ENCODE data around the gene PLD1.
"Not testable (repeated sequence)": the region's sequence is repeated elsewhere in the genome, so short reads cannot be mapped to it uniquely, and the experiment has no call there.

Gene PLD1

DNA sequence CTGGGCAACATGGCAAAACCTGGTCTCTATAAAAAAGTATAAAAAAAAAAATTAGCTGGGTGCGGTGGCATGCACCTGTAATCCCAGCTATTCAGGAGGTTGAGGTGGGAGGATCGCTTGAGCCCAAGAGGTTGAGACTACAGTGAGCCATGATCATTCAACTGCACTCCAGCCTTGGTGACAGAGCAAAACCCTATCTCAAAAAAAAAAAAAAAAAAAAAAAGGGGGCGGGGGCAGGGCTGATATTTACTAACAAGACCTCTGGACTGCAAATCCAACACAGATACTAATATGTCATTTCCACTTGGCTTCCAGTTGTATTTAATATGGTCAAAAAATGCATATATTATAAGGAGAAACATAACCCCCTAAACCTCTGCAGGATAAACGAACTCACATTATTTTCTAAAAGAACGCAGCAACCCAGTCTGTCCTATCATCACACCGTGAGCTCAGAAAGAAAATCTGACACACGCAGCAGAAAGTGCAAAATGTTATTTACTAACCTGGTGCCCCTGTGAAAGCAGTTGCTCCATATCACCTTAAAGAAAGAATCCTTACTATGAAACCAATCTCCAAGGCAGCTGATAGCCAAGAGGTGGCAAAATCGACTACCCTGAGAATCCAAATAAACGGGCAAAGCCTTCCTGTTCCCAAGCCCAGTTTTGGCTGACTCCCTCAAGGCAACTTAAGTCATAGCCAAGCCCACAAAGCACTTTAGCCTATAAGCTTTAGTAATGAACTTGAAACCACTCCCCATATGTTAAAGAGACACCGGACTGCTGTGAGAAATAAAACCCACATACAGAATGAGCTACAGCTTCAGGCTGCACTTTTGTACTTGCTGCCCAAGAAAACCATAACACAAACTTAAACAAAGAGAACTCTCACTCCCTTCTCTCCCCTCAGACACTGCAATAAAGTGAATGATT, 39.3 kb downstream of the PLD1 start:
- DNase-seq = no peak

DNA sequence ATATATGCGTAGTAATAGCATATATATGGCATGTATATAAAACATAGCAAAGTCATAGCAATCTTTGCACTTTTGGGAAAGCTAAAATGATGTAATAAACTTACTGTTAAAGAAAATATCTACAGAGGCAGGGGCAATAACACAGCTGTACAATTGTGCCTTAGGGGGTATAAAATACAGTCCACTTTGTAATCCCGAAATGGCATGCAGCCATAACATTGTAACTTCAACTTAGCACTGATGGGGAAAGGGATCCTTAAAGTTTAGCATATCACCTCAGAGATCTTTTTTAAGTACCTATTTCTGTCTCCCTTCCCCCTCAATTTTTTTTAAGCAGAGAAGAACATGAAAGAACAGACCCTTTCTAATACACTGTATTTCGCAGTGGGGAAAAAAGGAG, 40.8 kb downstream of the PLD1 start:
- DNase-seq = no peak

DNA sequence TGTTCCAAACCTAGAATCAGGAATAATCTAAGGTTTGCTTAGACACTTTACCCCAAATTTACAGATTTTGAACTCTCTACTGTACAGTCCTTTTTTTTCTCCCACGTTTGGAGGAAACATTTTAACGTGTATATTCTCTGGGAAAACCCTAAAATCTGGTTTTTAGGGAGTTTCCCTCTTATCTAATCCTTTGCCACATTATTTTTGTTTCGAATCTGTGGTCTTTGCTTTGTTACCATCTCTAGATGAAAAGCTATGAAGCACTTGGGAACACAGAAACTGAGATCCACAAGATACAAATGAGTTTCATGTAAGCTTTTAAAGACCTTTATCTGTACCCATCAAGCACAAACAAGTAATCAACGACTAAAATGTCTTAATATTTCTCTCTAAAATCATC, 41.3 kb downstream of the PLD1 start:
- no peak for DNase-seq

DNA sequence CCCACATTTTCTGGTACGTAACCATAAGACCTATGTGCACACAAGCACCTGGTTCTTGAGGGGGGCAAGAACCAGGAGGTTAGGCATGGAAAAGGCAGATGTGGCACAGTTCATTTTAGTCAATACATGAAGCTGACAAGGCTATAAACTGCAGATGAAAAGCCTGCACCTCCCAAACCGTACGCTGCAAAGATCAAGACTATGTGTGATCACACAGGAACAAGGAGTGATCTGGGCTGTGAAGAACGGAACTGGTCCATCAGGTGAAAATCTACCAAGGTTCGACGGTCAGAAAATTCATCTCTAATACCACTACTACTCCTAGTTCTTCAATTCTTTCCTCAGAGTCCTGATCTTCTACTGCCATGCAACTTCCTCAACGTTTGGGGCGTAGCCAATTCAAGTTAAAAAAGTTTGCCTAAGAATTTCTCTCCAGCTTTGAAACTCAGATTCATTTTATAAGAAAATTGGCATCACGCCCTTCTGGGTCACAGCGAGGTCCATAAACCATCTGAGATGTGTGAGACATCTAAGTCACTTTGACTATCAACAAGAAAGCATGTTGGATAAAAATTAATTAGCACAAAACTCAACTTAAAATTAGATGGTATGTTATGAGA, 41.9 kb downstream of the PLD1 start:
- no peak for DNase-seq

DNA sequence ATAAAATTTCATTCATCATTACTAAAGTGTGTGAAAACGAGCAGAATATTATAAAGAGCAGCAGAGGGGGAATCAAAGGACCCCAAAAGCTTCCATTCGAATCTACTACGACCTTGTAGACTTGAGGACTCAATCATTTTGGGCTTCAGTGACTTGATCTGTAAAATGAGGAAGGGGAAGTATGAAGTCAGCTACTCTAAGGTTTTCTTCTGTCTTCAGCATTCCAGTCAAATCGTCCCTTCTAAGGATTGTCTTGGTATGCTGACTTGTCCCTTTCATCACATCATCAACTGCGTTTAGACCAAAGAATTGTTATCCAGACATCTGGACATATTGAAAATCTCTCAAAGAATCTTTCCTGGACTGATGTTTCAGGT, 44.8 kb downstream of the PLD1 start:
- DNase-seq = no peak

DNA sequence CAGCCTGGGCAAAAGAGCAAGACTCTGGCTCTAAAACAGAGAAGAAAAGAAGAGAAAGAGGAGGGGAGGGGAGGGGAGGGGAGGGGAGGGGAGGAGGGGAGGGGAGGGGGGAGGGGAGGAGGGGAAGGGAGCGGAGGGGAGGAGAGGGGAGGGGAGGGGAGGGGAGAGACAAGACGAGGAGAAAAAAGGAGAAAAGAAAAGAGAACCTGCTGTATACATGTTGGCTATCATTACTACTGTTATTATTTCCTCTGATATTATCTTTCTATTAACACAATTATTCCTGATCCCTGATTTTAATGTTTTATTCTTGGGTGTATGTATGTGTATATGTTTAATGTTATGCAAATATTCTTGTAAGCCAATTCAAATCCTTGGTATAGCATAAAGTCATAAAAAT, 46.9 kb downstream of the PLD1 start:
- no peak for DNase-seq

DNA sequence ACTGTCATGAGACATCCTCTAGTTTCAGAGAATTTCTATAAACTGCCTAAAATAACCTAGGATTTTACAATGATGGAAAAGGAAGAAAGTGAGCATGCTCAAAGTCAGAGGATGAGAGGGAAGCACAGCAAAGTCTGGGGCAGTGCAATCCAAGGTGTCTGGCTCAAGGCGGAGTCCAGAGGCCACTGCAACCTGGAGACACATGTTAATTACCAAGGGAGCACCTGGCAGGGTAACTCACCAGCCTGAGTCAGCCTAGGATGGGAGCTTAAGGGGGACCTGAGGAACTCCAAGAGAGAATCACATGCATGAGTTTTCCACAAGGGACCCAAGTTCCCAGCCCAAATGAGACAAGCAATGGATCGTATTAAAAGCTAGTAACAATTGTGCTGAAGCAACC, 49.8 kb downstream of the PLD1 start:
- DNase-seq = no peak

DNA sequence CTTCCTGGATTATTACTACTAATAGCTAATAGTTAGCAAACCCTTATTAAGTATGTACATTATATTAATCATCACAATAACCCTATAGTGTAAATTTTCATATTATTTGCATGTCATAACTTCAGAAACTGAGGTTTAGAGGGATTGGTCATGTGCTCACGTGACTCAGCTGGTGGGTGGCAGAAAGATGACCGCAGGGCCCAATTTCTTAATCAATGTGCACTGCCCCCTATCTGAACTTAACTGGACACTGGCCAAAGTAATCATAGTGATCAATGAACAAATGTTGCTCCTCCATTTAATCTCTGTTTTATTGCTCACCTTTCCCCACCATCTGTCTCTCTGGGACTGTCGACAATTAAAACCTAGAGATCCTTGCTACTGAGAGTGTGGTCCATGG, 52.2 kb downstream of the PLD1 start:
- no peak for DNase-seq

DNA sequence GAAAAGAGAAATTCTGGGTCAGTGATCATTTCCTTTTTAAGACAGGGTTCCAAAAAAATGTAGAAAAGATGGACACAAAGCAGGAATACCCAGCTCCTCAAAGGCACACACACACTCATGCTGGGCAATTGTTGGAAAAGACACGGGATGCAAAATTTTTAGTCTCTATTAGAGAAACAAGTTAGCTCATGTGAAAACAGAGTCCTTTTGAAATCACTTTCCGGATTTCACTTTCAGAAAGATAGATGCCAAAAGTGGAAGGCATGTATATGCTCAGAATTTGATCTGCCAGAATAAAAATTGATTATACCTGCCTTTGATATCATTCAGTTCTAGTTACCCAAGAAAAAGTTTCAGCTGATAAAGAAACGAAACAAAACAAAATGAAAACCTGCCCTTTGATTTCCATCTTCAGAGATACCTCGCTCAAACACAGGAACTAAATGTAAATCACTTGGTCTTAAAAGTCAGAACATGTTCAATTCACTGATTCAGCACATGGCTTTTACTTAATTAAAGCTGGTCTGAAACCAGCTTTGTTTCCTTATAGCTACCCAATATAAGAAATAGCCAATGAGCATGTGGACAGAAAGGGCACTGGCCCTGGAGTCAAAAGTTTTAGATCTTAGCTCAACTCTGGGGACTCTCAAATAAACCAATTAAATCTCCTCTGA, 52.8 kb downstream of the PLD1 start:
- no peak for DNase-seq

DNA sequence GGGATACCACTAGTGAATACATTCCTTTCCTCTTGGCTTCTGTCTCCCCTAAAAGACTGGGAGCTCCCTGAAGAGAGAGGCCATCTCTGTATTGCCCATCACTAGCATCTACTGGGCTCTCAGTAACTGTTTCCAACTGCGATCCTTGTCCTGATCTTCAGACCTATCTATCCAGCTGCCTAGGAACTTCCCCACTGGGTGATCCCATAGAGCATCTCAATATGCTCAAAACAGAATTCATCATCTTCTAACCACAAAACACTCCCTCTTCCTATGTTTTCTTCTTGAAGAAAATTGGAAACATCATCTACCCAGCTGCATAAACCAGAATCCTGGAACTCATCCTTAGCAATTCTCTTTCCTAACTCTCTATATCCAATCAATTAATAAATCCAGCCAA, 54.6 kb downstream of the PLD1 start:
- DNase-seq = no peak

DNA sequence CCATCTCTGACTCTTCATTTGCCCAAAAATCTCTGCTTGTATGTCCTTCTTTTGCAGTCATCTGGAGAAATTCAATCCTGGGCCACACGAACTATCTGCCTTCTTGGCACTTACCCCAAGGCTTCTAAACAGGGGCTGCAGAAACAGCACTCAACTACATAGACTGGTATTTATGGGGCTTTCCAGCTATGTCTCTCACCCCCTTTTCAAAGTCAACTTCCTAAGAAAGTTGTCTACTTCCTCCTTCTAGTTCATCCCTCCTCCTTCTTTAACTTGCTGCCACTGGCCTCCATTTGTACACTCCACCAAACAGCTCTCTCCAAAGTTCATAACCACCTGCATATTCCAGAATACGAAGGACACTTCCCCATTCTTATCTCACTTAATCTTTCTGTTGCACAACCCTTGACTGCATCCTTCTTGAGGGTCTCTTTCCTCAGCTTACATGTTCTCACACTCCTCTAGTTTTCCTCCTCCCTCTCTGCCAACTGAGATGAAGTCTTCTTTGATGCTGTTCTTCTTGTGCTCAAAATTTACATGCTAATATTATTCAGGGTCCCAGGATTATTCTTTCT, 55.2 kb downstream of the PLD1 start:
- DNase-seq = no peak

DNA sequence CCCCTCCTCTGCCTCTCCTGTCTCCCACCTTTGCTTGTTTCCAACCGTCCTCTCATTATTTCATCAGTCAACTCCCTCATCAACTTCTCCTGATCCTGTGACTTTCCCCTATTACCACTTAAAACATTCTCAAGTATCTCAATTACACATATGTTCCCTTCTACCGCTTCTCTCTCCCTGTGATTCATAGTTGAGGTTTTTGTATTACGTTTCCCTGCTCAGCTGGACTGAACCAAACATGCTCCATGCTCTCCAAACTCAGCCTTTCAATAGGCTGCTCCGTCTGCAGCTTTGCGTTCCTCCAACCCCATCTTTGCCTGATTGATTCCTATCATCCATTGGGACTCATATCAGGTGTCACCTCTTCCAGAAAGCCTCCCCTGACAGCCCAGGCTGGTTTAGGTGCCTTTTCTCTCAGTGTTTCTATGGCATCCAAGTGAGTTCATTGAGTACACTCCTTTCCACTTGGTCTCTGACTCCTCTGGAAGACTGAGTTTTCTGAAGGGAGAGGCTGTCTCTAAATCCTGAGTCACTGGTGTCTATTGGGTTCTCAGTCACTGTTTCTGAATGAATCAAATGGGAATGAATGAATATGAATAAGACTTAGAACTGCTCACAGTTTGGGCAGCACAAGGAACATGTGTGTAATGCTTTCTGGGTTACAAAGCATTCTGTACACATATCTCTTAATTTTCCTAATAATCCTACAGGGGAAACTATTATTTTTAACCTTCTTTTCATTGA, 56.4 kb downstream of the PLD1 start:
- DNase-seq = no peak

DNA sequence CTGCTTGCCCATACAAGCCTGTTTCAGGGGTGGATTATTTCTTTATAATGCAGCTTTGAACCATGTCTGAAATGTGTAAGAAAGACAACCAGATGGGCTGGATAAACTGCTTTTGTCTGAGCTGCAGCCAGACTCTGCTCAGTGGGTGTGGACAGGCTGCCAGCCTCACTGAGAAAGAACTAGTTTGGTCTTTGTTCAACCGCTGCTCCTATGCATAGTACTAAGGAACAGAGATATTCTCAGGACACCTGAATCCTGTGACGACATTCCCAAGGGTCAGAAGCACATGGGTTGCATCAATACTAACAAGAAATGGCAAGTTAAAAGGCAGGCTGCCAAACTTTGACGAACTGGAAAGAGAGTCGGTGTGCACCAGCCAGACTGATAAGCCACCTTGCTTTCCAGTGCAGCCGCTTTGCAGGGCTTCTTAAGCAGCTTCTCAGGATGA, 57.2 kb downstream of the PLD1 start:
- DNase-seq = no peak

DNA sequence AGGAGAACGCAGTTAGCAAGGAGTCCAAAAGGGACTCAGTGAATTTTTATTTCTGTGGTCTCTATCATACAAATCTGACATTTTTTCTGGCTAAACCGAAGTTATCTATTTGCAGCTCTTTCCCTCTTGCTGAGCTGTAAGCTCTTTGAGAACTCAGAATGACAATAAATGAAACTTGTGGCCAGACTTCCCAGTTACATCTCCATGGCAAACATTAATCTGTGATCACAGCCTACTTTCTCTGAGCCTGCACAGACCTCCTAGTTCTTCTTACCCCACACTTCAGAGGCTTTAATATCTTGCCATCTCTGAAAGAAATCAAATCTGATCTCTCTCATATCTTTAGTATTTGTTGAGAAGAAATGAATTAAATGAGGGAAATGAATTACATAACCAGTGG, 58.0 kb downstream of the PLD1 start:
- no peak for DNase-seq

DNA sequence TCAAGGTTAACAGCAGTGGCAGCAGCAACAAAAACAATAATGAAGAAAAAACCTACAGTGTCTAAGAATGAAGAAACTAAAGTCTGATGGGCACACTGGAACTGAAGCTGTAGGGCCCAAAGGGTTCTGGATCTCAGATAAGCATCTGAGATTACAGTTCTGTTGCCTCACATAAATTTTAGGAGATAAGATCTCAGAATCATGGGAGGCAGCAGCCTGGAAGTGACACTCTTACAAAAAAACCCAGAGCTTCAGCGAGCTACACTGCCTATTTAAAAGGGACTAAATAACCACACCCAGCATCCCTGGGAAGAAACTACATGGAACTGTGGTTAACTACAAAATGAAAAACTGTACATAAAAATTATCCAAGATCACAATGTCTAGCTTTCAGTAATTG, 61.2 kb downstream of the PLD1 start:
- DNase-seq = no peak

DNA sequence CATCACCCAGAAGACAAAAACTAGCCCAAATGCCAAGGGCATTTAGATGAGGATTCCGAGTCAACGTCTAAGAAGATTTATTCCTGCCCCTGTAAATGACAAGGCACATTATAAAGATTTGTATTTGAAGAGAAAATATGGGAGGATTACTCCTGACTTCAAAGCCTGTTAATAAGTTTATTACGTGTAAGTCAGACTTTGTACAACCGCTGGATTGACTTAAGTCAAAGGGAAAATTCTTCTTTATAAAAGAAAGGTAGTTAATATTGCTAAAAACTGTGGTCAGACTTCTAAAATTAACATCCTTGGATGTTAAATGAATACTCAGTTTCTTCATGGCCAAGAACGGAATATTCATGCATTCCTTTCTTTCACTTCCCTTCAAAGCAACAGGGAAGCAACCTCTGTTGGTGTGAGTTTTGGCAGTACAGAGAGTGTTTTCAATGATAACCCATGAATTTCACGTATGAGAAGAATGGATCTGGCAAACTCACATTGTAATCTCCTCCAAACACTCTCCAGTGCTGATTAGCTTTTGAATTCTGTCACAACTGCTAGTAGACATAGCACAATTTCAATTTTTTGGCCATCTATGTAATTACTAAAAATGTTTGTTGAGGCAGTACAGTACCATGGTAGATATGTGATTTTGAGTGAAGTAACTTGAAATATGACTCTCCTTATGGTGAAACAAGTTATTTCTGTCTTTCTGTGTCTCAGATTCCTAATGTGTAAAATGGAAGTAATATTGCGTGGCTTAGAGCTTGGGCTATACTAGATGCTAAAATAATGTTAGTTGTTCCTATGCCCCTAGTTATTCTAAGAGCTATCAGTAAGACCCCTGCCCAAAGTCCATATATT, 62.0 kb downstream of the PLD1 start:
- no peak for DNase-seq

DNA sequence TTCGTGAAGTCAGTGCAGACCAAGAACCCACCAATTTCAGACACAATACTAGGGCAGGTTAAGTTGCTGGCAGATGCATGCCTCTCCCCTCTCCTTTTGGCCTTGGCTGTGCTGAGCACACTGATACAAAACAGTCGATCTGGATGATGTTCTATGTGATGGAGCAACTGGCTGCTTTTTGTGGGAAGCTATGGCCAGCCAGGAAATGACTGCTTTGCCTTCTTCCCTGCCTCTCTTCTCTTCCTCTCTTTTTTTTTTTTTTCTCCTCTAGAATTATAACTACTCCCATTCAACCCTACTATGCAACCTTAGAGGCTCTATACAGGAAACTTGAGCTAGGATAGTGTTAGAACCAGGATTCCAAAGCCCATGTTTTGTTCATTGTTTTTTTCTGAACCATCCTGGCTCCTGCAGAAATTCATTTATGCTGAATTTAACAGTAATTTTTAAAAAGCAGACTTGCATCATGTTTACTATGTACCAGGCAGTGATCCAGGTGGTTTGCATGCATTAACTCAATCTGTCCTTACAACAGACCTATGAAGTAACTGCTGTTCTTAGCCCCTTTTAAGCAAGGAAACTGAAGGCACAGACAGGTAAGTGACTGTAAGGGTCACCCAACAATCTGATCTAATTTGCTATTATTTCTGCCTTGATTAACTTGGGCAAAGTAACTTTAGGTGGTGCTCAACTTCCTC, 62.9 kb downstream of the PLD1 start:
- no peak for DNase-seq

DNA sequence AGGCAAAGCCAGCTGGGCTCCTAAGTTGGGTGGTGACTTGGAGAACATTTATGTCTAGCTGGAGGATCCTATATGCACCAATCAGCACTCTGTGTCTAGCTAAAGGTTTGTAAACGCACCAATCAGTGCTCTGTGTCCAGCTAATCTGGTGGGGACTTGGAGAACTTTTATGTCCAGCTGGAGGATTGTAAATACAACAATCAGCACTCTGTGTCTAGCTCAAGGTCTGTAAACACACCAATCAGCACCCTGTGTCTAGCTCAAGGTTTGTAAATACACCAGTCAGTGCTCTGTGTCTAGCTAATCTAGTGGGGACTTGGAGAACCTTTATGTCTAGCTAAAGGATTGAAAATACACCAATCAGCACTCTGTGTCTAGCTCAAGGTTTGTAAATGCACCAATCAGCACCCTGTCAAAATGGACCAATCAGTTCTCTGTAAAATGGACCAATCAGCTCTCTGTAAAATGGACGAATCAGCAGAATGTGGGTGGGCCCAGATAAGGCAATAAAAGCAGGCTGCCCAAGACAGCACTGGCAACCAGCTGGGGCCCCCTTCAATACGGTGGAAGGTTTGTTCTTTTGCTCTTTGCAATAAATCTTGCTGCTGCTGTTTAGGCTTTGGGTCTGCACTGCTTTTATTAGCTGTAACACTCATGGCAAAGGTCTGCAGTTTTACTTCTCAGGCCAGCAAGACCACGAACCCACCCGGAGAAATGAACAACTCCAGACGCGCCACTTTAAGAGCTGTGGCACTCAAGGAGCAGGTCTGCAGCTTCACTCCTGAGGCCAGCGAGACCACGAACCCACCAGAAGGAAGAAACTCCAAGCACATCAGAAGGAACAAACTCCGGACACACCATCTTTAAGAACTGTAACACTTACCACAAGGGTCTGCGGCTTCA, 63.7 kb downstream of the PLD1 start:
- DNase-seq = not testable (repeated sequence)

DNA sequence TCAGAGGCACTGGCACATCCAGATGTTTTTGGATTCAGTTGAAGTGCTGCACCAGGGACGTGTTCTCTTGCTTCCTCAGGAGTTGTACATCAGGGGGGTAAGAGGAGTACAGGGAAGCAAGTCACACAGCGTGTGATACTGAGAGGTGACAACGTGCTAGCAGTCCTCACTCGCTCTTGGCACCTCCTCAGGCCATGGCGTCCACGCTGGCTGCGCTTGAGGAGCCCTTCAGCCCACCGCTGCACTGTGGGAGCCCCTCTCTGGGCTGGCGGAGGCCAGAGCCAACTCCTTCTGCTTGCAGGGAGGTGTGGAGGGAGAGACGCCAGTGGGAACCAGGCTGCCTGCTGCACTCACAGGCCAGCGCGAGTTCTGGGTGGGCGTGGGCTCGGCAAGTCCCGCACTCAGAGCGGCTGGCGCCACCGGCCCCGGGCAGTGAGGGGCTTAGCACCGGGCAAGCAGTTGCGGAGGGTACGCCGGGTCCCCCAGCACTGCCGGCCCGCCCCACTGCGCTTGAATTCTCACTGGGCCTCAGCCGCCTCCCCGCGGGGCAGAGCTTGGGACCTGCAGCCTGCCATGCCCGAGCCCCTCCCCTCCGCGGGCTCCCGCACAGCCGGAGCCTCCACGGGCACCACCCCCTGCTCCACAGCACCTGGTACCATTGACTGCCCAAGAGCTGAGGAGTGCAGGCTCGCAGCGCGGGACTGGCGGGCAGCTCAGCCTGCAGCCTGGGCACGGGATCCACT, 64.5 kb downstream of the PLD1 start:
- no peak for DNase-seq

Measured in CD4-positive, alpha-beta T cell treated with Interferon alpha-2 for 1 hour (primary cell).